ENCODE results near the gene TIGD3. TPM values are rescaled to one million over a fixed set of nuclear protein-coding genes. Genes with fewer than 3 reads are reported as not detected.
A peak's percentile ranks its signal among the peaks of the same experiment; 100 is the strongest.

Gene TIGD3, protein sequence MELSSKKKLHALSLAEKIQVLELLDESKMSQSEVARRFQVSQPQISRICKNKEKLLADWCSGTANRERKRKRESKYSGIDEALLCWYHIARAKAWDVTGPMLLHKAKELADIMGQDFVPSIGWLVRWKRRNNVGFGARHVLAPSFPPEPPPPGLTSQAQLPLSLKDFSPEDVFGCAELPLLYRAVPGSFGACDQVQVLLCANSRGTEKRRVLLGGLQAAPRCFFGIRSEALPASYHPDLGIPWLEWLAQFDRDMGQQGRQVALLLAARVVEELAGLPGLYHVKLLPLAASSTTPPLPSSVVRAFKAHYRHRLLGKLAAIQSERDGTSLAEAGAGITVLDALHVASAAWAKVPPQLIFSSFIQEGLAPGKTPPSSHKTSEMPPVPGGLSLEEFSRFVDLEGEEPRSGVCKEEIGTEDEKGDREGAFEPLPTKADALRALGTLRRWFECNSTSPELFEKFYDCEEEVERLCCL
- total RNA-seq = under 0.01 and 0.26 TPM in 2 replicates

- DNase-seq (ENCODE audit: low read depth in 2 of 2) = peak; percentile 81 to 96
These were observed at the start of gene TIGD3 for GRCh38 chr11:65354265-65355012. TIGD3 (plus strand) TSS chr11:65354751; CDS start chr11:65355809, 1,058 bp downstream.

DNA sequence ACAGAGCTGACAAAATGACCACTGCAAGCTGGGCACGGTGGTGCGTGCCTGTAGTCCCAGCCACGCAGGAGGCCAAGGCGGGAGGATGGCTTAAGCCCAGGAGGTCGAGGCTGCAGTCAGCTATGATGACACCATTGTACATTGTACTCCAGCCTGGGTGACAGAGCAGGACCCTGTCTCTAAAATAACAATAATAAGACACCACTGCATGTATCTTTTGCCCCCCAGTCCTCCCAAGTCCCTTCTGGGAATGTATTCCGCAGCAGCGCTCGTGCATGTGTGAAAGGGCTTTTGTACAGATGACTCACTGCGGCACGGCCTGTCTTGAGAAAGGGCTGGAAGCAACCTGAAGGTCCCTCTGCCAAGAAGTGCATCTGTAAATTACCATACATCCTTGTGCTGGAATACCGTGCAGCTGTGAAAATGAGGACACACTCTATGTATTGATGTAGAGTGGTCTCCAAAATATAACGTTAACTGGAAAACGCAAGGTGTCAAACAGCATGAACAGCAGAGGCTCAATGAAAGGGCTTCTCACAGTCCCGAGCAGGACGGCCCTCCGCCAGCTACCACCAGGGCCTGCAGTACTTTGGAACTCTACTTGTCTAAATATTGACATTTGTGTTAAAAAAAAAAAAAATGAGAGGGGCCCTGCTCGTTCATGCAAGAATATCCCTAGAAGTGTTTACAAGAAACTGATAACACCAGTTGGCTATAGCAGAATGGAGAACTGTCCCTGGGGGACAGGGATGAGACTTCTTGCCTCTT lies 48.9 kb upstream of the TIGD3 start:
- no peak for DNase-seq (ENCODE audit: low read depth in 2 of 2)

- DNase-seq (ENCODE audit: low read depth in 2 of 2) = no peak
These were observed 47.0 kb upstream of the TIGD3 start for GRCh38 chr11:65307298-65308229.

DNA sequence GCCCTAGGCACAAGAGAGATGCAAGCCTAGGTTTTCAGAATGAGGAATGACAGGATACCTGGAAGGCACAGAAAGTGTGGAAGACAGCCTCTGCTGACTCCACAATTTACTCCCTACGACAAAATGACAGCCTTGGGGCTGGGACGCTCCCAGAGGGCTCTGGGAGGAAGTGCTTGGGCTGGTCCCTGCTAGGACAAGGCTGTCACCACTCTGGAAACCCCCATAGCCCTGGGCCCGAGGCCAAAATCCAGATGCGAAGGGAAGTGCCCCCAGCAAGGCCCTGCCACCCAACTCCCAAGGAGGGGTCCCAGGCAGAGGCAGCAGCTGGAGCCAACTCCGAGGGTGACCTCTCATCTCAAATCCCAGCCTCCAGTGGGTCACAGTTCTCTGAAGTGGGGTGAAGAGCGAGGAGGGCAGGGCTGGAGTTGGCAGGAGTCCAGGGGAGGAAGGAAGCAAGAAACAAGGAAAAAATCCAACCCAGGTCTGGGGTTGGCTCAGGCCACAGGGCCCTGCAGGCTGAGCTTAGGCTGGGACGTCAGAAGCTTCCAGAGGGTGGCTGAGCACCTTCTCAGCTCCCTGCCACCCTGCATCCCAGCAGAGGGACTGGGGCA lies 46.2 kb upstream of the TIGD3 start:
- peak in 1 of 2 donors; percentile 56 for DNase-seq (ENCODE audit: low read depth in 2 of 2)

DNA sequence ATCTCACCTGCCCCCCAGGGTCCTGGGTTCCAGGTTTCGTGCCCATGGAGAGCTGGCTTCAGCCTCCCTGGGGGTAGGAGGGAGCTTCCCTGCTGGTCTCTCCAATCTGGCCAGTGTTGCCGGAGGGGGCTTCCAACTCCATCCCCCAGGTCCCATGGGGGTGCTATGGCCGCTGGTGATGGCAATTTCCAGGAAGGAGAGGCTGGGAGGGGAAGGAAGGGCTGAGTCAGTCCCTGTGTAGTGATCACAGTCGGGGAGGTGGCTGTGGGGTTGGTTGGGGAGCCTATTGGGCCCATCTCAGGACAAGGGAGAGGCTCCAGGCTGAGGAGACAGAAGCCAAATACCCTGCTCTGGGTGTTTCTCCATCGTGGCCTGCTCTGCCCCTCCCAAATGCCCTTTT lies 45.5 kb upstream of the TIGD3 start:
- no peak for DNase-seq (ENCODE audit: low read depth in 2 of 2)

- no peak for DNase-seq (ENCODE audit: low read depth in 2 of 2)
These were observed 44.3 kb upstream of the TIGD3 start for GRCh38 chr11:65310215-65310614.

- no peak for DNase-seq (ENCODE audit: low read depth in 2 of 2)
These were observed 43.8 kb upstream of the TIGD3 start for GRCh38 chr11:65310736-65311135.

DNA sequence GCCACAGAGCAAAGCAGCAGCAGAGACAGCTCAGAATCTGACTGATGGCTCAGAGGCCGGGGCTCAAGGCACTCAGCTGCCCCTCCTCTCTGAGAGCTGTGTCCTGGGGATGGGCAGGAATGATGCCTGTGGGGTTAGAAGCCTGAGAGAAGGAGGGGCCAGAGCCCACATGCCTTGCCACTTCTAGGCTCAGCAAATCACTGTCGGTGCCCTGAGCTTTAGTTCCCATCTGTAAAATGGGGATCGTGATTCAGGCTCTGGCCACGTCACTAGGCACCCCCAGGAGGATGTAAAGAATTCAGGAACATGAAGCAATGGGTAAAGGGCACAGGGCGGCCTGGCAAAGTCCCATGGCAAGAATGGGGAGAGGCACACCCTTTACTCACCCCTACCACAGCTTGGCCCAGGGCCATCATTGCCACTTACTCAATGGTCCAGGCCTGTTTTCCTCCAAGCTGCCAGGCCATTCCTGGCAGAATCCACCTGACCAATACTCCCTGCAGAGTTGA lies 43.3 kb upstream of the TIGD3 start:
- no peak for DNase-seq (ENCODE audit: low read depth in 2 of 2)

- DNase-seq (ENCODE audit: low read depth in 2 of 2) = peak in 1 of 2 donors; percentile 91
These were observed 39.9 kb upstream of the TIGD3 start, which contains the start of gene CDC42EP2 for GRCh38 chr11:65314501-65315203. CDC42EP2 (plus strand) TSS chr11:65314866; CDS start chr11:65320899, 6,033 bp downstream.

- DNase-seq (ENCODE audit: low read depth in 2 of 2) = peak in 1 of 2 donors; percentile 78
These were observed 39.2 kb upstream of the TIGD3 start for GRCh38 chr11:65315204-65315865.

GRCh38 chr11:65315866-65316226 lies 38.7 kb upstream of the TIGD3 start:
- DNase-seq (ENCODE audit: low read depth in 2 of 2) = no peak

- peak in 1 of 2 donors; percentile 35 for DNase-seq (ENCODE audit: low read depth in 2 of 2)
These were observed 38.1 kb upstream of the TIGD3 start for GRCh38 chr11:65316227-65317024.

- DNase-seq (ENCODE audit: low read depth in 2 of 2) = peak in 1 of 2 donors; percentile 87
These were observed 37.3 kb upstream of the TIGD3 start for GRCh38 chr11:65317025-65317786.

GRCh38 chr11:65320386-65321075 lies 34.0 kb upstream of the TIGD3 start:
- no peak for DNase-seq (ENCODE audit: low read depth in 2 of 2)

DNA sequence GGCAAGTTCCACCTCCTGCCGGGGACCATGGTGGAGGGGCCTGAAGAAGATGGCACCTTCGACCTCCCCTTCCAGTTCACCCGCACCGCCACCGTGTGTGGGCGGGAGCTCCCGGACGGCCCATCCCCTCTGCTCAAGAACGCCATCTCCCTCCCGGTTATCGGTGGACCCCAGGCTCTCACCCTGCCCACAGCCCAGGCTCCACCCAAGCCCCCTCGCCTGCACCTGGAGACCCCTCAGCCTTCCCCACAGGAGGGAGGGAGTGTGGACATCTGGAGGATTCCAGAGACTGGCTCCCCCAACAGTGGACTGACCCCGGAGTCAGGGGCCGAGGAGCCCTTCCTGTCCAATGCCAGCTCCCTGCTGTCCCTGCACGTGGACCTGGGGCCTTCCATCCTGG lies 33.5 kb upstream of the TIGD3 start:
- DNase-seq (ENCODE audit: low read depth in 2 of 2) = no peak

- DNase-seq (ENCODE audit: low read depth in 2 of 2) = peak; percentile 30 to 73
These were observed 32.6 kb upstream of the TIGD3 start for GRCh38 chr11:65321828-65322485.

All from dermis microvascular lymphatic vessel endothelial cell (primary cell).